ENCODE results near the gene GMDS.

GMDS gene

DNA sequence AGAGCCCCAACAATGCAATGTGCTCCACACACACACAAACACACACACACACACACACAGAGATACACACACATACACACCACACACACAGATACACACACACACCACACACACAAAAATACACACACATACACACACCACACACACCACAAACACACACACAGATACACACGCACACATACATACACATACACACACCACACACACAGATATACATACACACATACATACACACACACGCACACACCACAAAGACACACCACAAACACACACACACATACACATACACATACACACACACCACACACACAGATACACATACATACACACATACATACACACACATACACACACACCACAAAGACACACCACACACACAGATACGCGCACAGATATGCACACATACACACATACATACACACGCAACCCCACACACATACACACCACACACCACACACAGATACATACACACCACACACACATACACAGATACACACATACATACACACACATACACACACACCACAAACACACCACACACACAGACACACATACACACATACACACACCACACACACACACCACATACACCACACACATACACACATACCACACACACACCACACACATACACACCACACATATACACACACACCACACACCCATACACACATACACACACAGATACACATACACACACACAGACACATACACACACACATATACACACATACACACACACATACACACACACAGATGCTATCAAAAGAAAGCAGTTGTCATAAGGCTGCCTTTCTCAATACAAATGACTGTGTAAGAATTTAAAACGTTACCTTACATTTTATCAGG is 507.7 kb downstream of the GMDS start:
- no peak for DNase-seq (ENCODE audit: low read depth)
- TF ChIP-seq, protein P1, sequence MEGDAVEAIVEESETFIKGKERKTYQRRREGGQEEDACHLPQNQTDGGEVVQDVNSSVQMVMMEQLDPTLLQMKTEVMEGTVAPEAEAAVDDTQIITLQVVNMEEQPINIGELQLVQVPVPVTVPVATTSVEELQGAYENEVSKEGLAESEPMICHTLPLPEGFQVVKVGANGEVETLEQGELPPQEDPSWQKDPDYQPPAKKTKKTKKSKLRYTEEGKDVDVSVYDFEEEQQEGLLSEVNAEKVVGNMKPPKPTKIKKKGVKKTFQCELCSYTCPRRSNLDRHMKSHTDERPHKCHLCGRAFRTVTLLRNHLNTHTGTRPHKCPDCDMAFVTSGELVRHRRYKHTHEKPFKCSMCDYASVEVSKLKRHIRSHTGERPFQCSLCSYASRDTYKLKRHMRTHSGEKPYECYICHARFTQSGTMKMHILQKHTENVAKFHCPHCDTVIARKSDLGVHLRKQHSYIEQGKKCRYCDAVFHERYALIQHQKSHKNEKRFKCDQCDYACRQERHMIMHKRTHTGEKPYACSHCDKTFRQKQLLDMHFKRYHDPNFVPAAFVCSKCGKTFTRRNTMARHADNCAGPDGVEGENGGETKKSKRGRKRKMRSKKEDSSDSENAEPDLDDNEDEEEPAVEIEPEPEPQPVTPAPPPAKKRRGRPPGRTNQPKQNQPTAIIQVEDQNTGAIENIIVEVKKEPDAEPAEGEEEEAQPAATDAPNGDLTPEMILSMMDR (IDR thresholded peaks at IDR 0.05; ENCODE audit: control insufficient read depth, insufficient read depth, low read depth, low read length, missing control alignments) = no peak
- H3K4me3 ChIP-seq (ENCODE audit: control insufficient read depth, low read depth, low read length) = no peak overlapping the region

DNA sequence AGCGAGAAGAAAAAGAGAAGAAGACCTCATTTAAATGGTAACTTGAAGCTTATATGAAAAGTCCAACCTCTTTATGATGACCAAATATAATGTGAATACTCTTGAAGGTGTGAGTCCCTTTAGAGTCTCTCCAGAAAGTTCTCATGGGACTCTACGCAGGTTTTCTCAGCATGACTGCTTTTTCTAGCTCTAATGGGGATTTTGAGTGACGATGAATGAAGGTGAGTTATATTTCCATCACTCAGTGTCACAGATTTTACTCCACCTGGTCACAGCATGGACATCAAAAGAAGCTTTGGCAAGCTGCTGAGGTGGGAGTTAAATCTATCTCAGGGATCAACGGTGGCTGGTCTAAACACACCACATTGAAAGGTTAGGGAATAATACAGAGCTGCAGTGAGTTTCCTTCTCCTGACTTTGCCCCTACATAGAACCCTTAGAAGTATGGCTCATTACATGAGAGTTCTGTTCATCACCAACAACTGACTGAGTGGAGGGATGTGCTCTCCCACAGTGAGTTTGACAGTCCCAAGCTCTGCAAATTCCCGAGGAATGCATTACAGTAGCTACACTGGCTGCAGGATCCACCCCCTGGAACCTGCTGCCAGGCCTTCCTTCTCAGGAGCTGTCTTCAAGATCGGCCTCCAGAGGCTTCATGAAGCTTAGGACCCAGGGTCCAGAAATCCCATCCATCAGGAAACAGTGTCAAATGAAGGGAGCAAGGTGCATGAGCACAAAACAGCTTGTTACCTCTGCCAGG is 508.9 kb downstream of the GMDS start:
- TF ChIP-seq, protein P1 (IDR thresholded peaks at IDR 0.05; ENCODE audit: control insufficient read depth, insufficient read depth, low read depth, low read length, missing control alignments) = no peak
- DNase-seq (ENCODE audit: low read depth) = no peak
- H3K4me3 ChIP-seq (ENCODE audit: control insufficient read depth, low read depth, low read length) = no peak overlapping the region

DNA sequence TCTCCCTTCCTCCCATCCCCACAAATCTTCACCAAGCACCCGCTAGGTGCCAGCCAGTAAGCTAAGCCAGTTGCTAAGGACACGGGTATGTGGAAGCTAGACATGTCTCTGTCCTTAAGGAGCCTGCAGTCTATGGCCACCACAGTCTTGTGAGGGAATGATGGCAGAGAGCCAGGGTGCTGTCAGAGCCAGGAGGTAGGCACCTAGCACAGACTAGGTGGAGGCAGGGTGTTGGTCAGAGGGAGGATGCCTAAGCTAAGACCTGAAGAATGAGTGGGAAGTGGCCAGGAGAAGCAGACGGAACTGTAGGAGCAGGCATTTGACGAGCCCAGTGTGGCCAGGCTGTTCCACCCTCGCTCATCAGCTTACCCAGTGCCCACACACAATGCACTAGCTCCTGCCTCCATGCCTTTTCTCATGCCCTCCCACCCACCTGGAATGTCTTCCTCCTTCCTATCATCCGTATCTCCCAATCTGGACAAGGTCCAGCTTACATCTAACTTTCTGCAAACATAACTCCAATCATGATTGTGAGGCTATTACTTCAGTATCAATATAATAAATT is 510.1 kb downstream of the GMDS start:
- H3K4me3 ChIP-seq (ENCODE audit: control insufficient read depth, low read depth, low read length) = no peak overlapping the region
- no peak for DNase-seq (ENCODE audit: low read depth)
- TF ChIP-seq, protein P1 (IDR thresholded peaks at IDR 0.05; ENCODE audit: control insufficient read depth, insufficient read depth, low read depth, low read length, missing control alignments) = no peak

DNA sequence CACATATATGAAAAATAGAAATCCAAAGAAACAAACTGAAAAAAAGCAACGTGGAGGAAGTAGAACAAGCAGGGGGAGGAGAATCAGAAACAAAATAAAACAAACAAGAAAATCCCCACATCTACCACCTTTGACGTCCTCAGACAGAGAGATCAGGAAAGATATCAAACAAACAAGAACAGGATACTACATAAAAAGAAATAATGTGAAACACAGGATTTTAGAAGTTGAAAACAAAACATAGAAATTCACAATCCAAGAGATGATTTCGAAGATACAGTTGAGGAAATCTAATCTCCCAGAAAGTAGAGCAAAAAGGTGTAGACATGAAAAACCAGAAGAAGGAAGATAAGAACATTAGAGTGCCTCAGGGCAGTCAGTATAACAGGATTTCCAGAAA is 514.5 kb downstream of the GMDS start:
- no peak overlapping the region for H3K4me3 ChIP-seq (ENCODE audit: control insufficient read depth, low read depth, low read length)
- DNase-seq (ENCODE audit: low read depth) = no peak
- TF ChIP-seq, protein P1 (IDR thresholded peaks at IDR 0.05; ENCODE audit: control insufficient read depth, insufficient read depth, low read depth, low read length, missing control alignments) = no peak

DNA sequence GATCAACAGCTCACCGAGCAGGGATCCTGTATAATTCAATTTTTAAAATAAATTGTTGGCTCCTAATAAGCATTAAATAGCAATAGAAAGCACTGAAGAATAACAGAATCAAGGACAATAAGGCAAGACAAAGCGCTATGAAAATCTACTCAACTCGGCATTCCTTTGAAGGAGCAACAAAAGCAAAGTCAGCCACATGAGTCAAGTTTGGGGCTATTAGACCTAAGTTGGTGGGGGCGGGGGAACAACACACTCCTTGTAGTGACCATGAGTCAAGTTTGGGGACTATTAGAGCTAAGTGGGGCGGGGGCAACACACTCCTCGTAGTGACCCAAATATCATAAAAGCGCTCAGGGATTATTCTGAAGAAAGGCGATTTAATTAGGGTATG is 515.7 kb downstream of the GMDS start:
- H3K4me3 ChIP-seq (ENCODE audit: control insufficient read depth, low read depth, low read length) = no peak overlapping the region
- DNase-seq (ENCODE audit: low read depth) = no peak
- TF ChIP-seq, protein P1 (IDR thresholded peaks at IDR 0.05; ENCODE audit: control insufficient read depth, insufficient read depth, low read depth, low read length, missing control alignments) = no peak

DNA sequence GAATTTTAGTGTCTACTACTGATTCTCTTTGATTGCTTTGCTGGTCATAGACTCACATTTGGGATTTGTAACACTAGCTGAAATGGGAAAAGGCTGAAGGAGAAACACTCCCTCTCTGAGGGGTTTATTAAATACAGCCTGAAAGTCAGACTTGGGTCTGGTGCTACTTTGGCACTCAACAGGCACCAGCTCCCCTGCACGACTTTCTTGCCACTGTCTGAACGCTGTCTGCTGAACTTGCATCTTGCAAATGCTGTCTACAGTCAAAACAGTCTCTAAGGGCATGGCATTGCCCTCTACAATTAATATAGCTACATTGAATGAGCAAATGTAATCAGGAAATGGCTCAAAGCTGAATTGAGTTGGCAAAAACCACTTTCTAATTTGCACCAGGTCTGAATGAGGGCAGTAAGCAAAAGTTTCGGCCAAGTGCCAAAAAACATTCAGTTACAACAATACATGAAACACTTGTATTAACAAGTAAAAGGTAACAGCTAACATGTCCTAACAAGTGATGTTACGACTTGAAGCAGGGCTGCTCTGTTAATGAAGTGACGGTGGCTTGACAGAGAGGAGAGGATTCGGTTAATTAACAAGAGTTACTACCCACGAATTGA is 516.2 kb downstream of the GMDS start:
- H3K4me3 ChIP-seq (ENCODE audit: control insufficient read depth, low read depth, low read length) = no peak overlapping the region
- no peak for DNase-seq (ENCODE audit: low read depth)
- TF ChIP-seq, protein P1 (IDR thresholded peaks at IDR 0.05; ENCODE audit: control insufficient read depth, insufficient read depth, low read depth, low read length, missing control alignments) = no peak

Data from AG09309 (cell line).